ENCODE data around the gene PKMYT1.
"Not testable (repeated sequence)": the region's sequence is repeated elsewhere in the genome, so short reads cannot be mapped to it uniquely, and the experiment has no call there.

PKMYT1 gene

GRCh38 chr16:2929693-2930092 lies 50.6 kb downstream of the PKMYT1 start:
- no peak for FAIRE-seq

- FAIRE-seq: no peak
These were observed 51.5 kb downstream of the PKMYT1 start for GRCh38 chr16:2928796-2929195.

GRCh38 chr16:2928151-2928550 lies 52.1 kb downstream of the PKMYT1 start:
- not testable (repeated sequence) for FAIRE-seq

- peak; percentile 93 for FAIRE-seq
These were observed 53.1 kb downstream of the PKMYT1 start for GRCh38 chr16:2927010-2927646.

GRCh38 chr16:2926650-2926999 lies 53.6 kb downstream of the PKMYT1 start:
- no peak for FAIRE-seq

GRCh38 chr16:2925951-2926649 lies 54.1 kb downstream of the PKMYT1 start:
- FAIRE-seq: no peak

- FAIRE-seq: no peak
These were observed 55.1 kb downstream of the PKMYT1 start for GRCh38 chr16:2924901-2925755.

- FAIRE-seq: no peak
These were observed 56.8 kb downstream of the PKMYT1 start for GRCh38 chr16:2923481-2923880.
